ENCODE results near the gene ZC3HAV1.

DNA sequence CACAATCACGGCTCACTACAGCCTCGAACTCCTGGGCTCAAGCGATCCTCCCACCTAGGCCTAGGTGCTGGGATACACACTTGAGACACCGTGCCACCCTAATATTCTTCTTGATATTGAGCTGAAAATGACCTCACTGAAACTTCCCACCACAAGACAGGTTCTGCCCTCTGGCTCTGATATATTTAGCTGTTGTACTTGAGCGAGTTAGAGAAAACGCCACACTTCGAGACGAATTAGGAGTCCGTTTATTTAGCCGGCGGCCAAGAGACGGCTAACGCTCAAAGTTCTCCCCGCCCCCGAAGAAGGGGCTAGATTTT is 17.9 kb downstream of the ZC3HAV1 start:
- TF ChIP-seq MAFF (IDR thresholded peaks at IDR 0.05; ENCODE audit: low read length) (no peak), MXI1 (IDR thresholded peaks at IDR 0.05; ENCODE audit: low read depth, low read length) (no peak), NFE2L1 (tag; IDR thresholded peaks at IDR 0.05; ENCODE audit: borderline replicate concordance, low read depth) (no peak), JUND (IDR thresholded peaks at IDR 0.05; ENCODE audit: borderline replicate concordance, low read depth, low read length) (no peak), JUND (tag; IDR thresholded peaks at IDR 0.05; ENCODE audit: borderline replicate concordance, low read depth, low read length) (no peak), ADNP (tag; IDR thresholded peaks at IDR 0.05) (peak; percentile 90), NBN (IDR thresholded peaks at IDR 0.05; ENCODE audit: low read depth) (no peak), ZNF3 (CRISPR knock-in tag; IDR thresholded peaks at IDR 0.05) (no peak), ELF1 (tag; IDR thresholded peaks at IDR 0.05) (no peak), RCOR1 (IDR thresholded peaks at IDR 0.05; ENCODE audit: borderline replicate concordance in 1 of 2, low read depth in 2 of 2, low read length in 2 of 2) (no peak), ASH1L (IDR thresholded peaks at IDR 0.05; ENCODE audit: borderline replicate concordance, low read depth, partially characterized antibody) (no peak), RUNX1 (IDR thresholded peaks at IDR 0.05; ENCODE audit: low read depth) (no peak)
- TF ChIP-seq, protein P1, sequence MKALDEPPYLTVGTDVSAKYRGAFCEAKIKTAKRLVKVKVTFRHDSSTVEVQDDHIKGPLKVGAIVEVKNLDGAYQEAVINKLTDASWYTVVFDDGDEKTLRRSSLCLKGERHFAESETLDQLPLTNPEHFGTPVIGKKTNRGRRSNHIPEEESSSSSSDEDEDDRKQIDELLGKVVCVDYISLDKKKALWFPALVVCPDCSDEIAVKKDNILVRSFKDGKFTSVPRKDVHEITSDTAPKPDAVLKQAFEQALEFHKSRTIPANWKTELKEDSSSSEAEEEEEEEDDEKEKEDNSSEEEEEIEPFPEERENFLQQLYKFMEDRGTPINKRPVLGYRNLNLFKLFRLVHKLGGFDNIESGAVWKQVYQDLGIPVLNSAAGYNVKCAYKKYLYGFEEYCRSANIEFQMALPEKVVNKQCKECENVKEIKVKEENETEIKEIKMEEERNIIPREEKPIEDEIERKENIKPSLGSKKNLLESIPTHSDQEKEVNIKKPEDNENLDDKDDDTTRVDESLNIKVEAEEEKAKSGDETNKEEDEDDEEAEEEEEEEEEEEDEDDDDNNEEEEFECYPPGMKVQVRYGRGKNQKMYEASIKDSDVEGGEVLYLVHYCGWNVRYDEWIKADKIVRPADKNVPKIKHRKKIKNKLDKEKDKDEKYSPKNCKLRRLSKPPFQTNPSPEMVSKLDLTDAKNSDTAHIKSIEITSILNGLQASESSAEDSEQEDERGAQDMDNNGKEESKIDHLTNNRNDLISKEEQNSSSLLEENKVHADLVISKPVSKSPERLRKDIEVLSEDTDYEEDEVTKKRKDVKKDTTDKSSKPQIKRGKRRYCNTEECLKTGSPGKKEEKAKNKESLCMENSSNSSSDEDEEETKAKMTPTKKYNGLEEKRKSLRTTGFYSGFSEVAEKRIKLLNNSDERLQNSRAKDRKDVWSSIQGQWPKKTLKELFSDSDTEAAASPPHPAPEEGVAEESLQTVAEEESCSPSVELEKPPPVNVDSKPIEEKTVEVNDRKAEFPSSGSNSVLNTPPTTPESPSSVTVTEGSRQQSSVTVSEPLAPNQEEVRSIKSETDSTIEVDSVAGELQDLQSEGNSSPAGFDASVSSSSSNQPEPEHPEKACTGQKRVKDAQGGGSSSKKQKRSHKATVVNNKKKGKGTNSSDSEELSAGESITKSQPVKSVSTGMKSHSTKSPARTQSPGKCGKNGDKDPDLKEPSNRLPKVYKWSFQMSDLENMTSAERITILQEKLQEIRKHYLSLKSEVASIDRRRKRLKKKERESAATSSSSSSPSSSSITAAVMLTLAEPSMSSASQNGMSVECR (CRISPR knock-in tag; IDR thresholded peaks at IDR 0.05): no peak
- TF ChIP-seq, protein P2, sequence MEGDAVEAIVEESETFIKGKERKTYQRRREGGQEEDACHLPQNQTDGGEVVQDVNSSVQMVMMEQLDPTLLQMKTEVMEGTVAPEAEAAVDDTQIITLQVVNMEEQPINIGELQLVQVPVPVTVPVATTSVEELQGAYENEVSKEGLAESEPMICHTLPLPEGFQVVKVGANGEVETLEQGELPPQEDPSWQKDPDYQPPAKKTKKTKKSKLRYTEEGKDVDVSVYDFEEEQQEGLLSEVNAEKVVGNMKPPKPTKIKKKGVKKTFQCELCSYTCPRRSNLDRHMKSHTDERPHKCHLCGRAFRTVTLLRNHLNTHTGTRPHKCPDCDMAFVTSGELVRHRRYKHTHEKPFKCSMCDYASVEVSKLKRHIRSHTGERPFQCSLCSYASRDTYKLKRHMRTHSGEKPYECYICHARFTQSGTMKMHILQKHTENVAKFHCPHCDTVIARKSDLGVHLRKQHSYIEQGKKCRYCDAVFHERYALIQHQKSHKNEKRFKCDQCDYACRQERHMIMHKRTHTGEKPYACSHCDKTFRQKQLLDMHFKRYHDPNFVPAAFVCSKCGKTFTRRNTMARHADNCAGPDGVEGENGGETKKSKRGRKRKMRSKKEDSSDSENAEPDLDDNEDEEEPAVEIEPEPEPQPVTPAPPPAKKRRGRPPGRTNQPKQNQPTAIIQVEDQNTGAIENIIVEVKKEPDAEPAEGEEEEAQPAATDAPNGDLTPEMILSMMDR (IDR thresholded peaks at IDR 0.05 in 2 of 3, conservative IDR thresholded peaks at IDR 0.05 in 1 of 3; ENCODE audit: insufficient read depth in 2 of 3, low read depth in 1 of 3, low read length in 3 of 3): no peak
- TF ChIP-seq, protein P3, sequence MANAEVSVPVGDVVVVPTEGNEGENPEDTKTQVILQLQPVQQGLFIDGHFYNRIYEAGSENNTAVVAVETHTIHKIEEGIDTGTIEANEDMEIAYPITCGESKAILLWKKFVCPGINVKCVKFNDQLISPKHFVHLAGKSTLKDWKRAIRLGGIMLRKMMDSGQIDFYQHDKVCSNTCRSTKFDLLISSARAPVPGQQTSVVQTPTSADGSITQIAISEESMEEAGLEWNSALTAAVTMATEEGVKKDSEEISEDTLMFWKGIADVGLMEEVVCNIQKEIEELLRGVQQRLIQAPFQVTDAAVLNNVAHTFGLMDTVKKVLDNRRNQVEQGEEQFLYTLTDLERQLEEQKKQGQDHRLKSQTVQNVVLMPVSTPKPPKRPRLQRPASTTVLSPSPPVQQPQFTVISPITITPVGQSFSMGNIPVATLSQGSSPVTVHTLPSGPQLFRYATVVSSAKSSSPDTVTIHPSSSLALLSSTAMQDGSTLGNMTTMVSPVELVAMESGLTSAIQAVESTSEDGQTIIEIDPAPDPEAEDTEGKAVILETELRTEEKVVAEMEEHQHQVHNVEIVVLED (CRISPR knock-in tag; IDR thresholded peaks at IDR 0.05): no peak

Measured in K562 (cell line).